Mesendoderm (in vitro differentiated cells): ENCODE data around the gene WLS.

Experiments used
- DNase-seq: peaks from one replicate; pipeline ENCODE4 v3.0.0; 2013
- H2AK5ac ChIP-seq: 2 replicates; pipeline ENCODE4 v1.6.1; 2013; ENCODE audit warnings: low read length, inconsistent platforms
- H2BK120ac ChIP-seq: 2 replicates; pipeline ENCODE4 v1.6.1; 2013; ENCODE audit warnings: low read depth, mild to moderate bottlenecking, low read length, moderate library complexity, mixed read lengths
- H2BK15ac ChIP-seq: replicated peaks from 2 replicates; pipeline ENCODE4 v1.6.1; 2013; ENCODE audit warnings: low read depth, mild to moderate bottlenecking, moderate library complexity
- H2BK5ac ChIP-seq: 2 replicates; pipeline ENCODE4 v1.6.1; 2013; ENCODE audit warnings: low read length, inconsistent platforms
- H3K18ac ChIP-seq: 2 replicates; pipeline ENCODE4 v1.6.1; 2013; ENCODE audit warnings: mild to moderate bottlenecking, low read length, mixed read lengths
- H3K23ac ChIP-seq: one replicate; pipeline ENCODE4 v1.6.1; 2013; ENCODE audit warnings: low read length
- H3K27ac ChIP-seq: 2 replicates; pipeline ENCODE4 v1.5.1; 2013; ENCODE audit warnings: low read depth, mild to moderate bottlenecking, inconsistent platforms, low read length, moderate library complexity
- H3K27me3 ChIP-seq: 2 replicates; pipeline ENCODE4 v1.6.1; 2013; ENCODE audit warnings: low read length, control low read depth, mild to moderate bottlenecking, inconsistent platforms; ENCODE audit not compliant: insufficient read depth, poor library complexity
- H3K36me3 ChIP-seq: 2 replicates; pipeline ENCODE4 v1.6.1; 2013; ENCODE audit warnings: low read length, inconsistent platforms; ENCODE audit not compliant: control insufficient read depth, insufficient read depth
- H3K4ac ChIP-seq: one replicate; pipeline ENCODE4 v1.6.1; 2013; ENCODE audit warnings: low read depth, mild to moderate bottlenecking, low read length, moderate library complexity
- H3K4me1 ChIP-seq: 2 replicates; pipeline ENCODE4 v1.6.1; 2013; ENCODE audit warnings: low read depth, low read length, inconsistent platforms; ENCODE audit not compliant: control insufficient read depth
- H3K4me2 ChIP-seq: 2 replicates; pipeline ENCODE4 v1.6.1; 2013; ENCODE audit warnings: low read length
- H3K4me3 ChIP-seq: 2 replicates; pipeline ENCODE4 v1.5.1; 2013; ENCODE audit warnings: mild to moderate bottlenecking, low read length
- H3K56ac ChIP-seq: one replicate; pipeline ENCODE4 v1.6.1; 2013; ENCODE audit warnings: low read length
- H3K79me1 ChIP-seq: 2 replicates; pipeline ENCODE4 v1.6.1; 2013; ENCODE audit warnings: low read length, inconsistent platforms
- H3K79me2 ChIP-seq: 2 replicates; pipeline ENCODE4 v1.6.1; 2013; ENCODE audit warnings: mild to moderate bottlenecking, low read length; ENCODE audit not compliant: control insufficient read depth, insufficient read depth
- H3K9ac ChIP-seq: 2 replicates; pipeline ENCODE4 v1.6.1; 2013; ENCODE audit warnings: low read length, inconsistent platforms
- H4K5ac ChIP-seq: one replicate; pipeline ENCODE4 v1.6.1; 2013; ENCODE audit warnings: low read length
- H4K8ac ChIP-seq: one replicate; pipeline ENCODE4 v1.6.1; 2013; ENCODE audit warnings: low read depth, mild to moderate bottlenecking, control low read depth, low read length, moderate library complexity
- WGBS: extraction: QIAGEN DNeasy Blood & Tissue Kit; methylation state at CpG from one replicate; pipeline ENCODE4 v1.1.7; 2013; ENCODE audit warnings: low lambda C conversion rate, missing lambda C conversion rate; ENCODE audit not compliant: insufficient coverage; ENCODE audit errors: extremely low coverage; 5-methylcytosine and 5-hydroxymethylcytosine counted together

WLS gene

DNA sequence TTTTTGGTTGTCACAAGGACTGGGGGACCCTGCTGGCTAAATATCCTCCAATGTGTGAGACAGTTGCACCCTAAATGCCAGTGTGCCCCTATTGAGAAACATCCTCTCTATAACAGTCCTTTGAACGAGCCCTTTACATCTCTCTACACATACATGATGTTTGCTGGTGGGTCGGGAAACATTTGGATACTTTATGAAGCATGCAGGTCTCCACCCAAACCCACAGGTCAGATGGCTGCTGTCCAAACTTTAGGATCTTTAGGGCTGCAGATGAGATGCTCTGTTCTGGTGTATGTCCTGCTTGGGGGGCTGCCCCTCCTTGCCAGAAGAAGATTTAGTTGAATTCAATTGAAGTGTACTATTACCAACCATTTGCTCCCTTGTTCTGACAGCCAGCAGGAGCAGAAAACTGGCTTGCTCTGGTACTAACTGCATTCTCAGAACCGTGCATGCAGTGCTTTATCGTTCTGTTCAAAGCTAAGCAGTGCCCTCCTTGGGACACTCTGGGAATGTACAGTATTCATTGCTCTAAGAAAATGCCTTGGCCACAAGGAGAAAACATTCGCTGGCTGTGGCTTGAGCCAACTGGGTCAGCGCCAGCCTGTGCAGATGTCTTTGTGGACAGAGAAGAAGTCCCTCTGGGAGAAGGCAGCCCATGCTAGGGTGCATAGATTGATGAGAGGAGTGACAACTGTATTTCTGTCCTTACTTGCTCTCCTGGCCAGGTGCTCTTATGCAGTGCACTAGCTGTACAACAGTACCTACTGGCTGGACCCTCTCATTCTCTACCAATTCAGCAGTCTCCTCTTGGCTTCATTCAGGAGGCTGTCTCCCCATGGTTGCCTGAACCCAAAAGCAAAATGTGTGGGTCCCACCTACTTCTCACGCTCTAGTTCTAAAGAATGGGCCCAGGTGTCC, 120.5 kb downstream of the WLS start:
- no peak overlapping the region for H4K8ac ChIP-seq
- no peaks in the 10 kb centered on the region for H3K36me3 ChIP-seq
- no peak overlapping the region for H3K23ac ChIP-seq
- peak; percentile 46 for DNase-seq
- no peak overlapping the region for H2BK5ac ChIP-seq
- H3K79me1 ChIP-seq: no peaks in the 10 kb centered on the region
- no peak overlapping the region for H2BK120ac ChIP-seq
- H4K5ac ChIP-seq: no peak overlapping the region
- H2BK15ac ChIP-seq: no peak overlapping the region
- no peak overlapping the region for H2AK5ac ChIP-seq
- H3K4me2 ChIP-seq: no peak overlapping the region
- H3K4me1 ChIP-seq: no peaks in the 10 kb centered on the region
- no peak overlapping the region for H3K4me3 ChIP-seq
- no peaks in the 10 kb centered on the region for H3K79me2 ChIP-seq
- H3K4ac ChIP-seq: no peak overlapping the region
- no peak overlapping the region for H3K27ac ChIP-seq
- WGBS: no CpG with 5 or more reads among the region's 7 CpGs
- no peaks in the 10 kb centered on the region for H3K27me3 ChIP-seq
- no peak overlapping the region for H3K56ac ChIP-seq
- H3K18ac ChIP-seq: no peak overlapping the region
- H3K9ac ChIP-seq: no peak overlapping the region

DNA sequence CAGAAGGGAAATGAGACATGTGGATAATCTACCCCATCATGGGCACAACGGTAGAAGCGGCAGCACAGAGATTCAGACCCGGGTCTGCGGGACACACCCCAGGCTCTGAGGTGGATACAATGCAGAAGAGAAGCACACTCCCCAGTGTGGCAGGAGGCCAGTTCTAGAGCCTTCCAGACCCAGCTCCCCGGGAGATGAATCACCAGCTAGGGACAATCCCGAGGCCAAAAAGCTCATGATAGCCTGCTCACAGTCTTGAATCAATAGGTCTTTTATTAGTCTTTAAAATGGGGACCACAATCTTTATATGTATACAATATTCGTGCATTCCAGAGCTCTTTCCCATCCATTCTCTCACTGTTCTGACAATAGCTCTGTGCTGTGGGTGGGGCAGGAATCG, 124.6 kb downstream of the WLS start:
- H2BK5ac ChIP-seq: no peak overlapping the region
- no peak overlapping the region for H3K18ac ChIP-seq
- no peak overlapping the region for H2BK15ac ChIP-seq
- no peaks in the 10 kb centered on the region for H3K4me1 ChIP-seq
- no peaks in the 10 kb centered on the region for H3K27me3 ChIP-seq
- H3K79me1 ChIP-seq: no peaks in the 10 kb centered on the region
- H3K4me3 ChIP-seq: no peak overlapping the region
- H3K23ac ChIP-seq: no peak overlapping the region
- H2AK5ac ChIP-seq: no peak overlapping the region
- no peak overlapping the region for H4K5ac ChIP-seq
- H3K56ac ChIP-seq: no peak overlapping the region
- no peak overlapping the region for H3K4me2 ChIP-seq
- H3K27ac ChIP-seq: no peak overlapping the region
- H2BK120ac ChIP-seq: no peak overlapping the region
- H3K4ac ChIP-seq: no peak overlapping the region
- no peak overlapping the region for H3K9ac ChIP-seq
- H4K8ac ChIP-seq: no peak overlapping the region
- DNase-seq: no peak
- no peaks in the 10 kb centered on the region for H3K79me2 ChIP-seq
- H3K36me3 ChIP-seq: no peaks in the 10 kb centered on the region
- WGBS: no CpG with 5 or more reads among the region's 8 CpGs

DNA sequence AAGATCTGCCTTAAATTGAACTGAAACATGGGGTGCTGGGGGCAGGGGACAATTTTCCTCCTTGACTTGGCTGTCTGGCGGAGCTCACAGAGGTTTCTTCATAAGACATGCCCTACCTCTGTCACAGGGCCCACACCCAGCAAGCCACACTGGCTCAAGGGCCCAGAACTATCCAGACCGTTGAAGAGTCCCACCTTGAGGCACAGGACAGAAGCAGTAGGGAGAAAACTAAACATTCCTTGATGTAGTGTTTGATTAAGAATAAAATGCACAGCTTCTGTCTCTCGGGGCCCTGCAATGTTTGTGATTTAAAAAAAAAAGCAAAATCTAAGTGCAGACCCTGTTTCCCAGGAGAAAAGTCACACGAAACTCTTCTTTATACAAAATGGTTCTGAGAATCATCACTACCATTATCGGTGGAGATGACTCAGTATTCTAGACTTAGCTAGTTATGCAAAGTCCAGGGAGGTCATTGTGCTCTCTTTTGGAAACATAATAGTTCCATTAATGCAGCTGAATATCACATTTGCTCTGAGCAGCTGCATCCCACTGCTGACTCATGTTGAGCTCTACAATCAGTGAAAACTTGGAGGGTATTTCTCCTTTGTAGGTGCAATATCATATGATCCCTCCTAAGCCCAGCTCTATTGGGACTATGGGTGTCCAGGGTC, 128.3 kb downstream of the WLS start:
- Histone ChIP-seq H3K4me2 (no peak overlapping the region), H2BK5ac (no peak overlapping the region), H3K79me1 (no peaks in the 10 kb centered on the region), H2AK5ac (no peak overlapping the region), H3K56ac (no peak overlapping the region), H3K4ac (no peak overlapping the region), H3K18ac (no peak overlapping the region), H2BK120ac (no peak overlapping the region), H2BK15ac (no peak overlapping the region), H4K5ac (no peak overlapping the region), H3K36me3 (no peaks in the 10 kb centered on the region), H3K4me3 (no peak overlapping the region), H4K8ac (no peak overlapping the region), H3K4me1 (no peaks in the 10 kb centered on the region), H3K27ac (no peak overlapping the region), H3K9ac (no peak overlapping the region), H3K23ac (no peak overlapping the region), H3K27me3 (no peaks in the 10 kb centered on the region), H3K79me2 (no peaks in the 10 kb centered on the region)
- DNase-seq: no peak
- WGBS: no CpG with 5 or more reads among the region's 5 CpGs

DNA sequence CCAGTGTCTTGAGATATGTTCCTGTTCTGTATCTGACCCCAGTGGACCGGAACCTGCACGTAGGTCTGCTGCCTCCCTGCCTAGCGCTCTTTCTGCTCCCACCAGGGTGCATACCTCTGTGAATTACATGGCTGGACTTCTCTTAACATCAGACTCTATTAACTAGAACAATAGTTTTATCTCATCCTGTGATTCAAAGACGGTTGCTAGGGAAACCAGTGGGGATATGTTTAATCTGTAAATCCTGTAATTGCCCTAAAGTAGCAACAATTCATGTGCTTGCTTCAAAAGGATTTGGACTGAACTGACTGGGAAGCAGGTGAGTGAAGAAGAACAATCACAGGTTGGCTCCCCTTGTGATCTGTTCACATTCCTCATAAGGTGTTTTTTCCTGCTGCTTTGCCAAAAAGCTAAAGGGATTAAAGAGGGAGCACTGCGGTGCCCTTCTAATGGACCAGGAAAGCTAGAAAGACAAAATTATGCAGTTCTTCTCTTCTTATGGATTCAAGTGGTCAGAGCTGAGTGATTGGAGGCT, 129.2 kb downstream of the WLS start:
- H3K27ac ChIP-seq: no peak overlapping the region
- WGBS: no CpG with 5 or more reads among the region's 5 CpGs

DNA sequence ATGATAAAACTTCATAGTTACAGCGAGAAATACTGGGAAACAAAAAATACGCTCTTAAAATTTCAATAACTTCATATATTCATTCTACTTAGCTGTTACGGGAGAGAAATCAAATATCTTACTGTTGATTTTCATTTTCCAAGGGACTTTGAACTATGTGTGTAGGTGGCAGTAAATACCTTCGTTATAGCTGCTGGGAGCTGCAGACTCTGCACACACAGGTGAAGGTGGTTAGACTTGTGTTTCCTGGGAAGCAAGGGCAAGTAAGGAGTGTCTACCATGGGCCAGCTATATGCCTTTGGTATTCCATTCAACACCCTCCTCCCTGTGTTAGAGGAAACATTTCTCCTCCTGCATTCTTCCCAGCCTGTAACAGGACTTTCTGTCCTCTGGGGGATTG, 130.5 kb downstream of the WLS start:
- H2BK120ac ChIP-seq: no peak overlapping the region
- no peaks in the 10 kb centered on the region for H3K79me2 ChIP-seq
- no peaks in the 10 kb centered on the region for H3K36me3 ChIP-seq
- no peak overlapping the region for H3K27ac ChIP-seq
- DNase-seq: no peak
- no peak overlapping the region for H3K56ac ChIP-seq
- no peak overlapping the region for H3K4me2 ChIP-seq
- H2BK15ac ChIP-seq: no peak overlapping the region
- H4K5ac ChIP-seq: no peak overlapping the region
- no peak overlapping the region for H2AK5ac ChIP-seq
- no peak overlapping the region for H3K23ac ChIP-seq
- H3K4me1 ChIP-seq: no peaks in the 10 kb centered on the region
- no peaks in the 10 kb centered on the region for H3K79me1 ChIP-seq
- H4K8ac ChIP-seq: no peak overlapping the region
- H3K9ac ChIP-seq: no peak overlapping the region
- no peak overlapping the region for H2BK5ac ChIP-seq
- no peak overlapping the region for H3K4ac ChIP-seq
- no peaks in the 10 kb centered on the region for H3K27me3 ChIP-seq
- H3K4me3 ChIP-seq: no peak overlapping the region
- WGBS: 100% methylated on average over 1 of the region's 4 CpGs
- H3K18ac ChIP-seq: no peak overlapping the region

More for the DNA sequence above, 129.2 kb downstream of the WLS start:
- H2AK5ac ChIP-seq: no peak overlapping the region
- no peaks in the 10 kb centered on the region for H3K79me1 ChIP-seq
- H3K79me2 ChIP-seq: no peaks in the 10 kb centered on the region
- H3K4ac ChIP-seq: no peak overlapping the region
- no peak overlapping the region for H2BK5ac ChIP-seq
- H3K18ac ChIP-seq: no peak overlapping the region
- no peak overlapping the region for H2BK120ac ChIP-seq
- H3K56ac ChIP-seq: no peak overlapping the region
- no peaks in the 10 kb centered on the region for H3K27me3 ChIP-seq
- no peak overlapping the region for H4K8ac ChIP-seq
- H4K5ac ChIP-seq: no peak overlapping the region
- no peak overlapping the region for H3K4me2 ChIP-seq
- H3K36me3 ChIP-seq: no peaks in the 10 kb centered on the region
- no peak overlapping the region for H3K23ac ChIP-seq
- H2BK15ac ChIP-seq: no peak overlapping the region
- no peak overlapping the region for H3K4me3 ChIP-seq
- no peak for DNase-seq
- no peaks in the 10 kb centered on the region for H3K4me1 ChIP-seq
- no peak overlapping the region for H3K9ac ChIP-seq
